RPMI7951 (cell line): ENCODE data around the gene HSF5. TPM values are rescaled to one million over a fixed set of nuclear protein-coding genes. Genes with fewer than 3 reads are reported as not detected.
A peak's percentile ranks its signal among the peaks of the same experiment; 100 is the strongest.

Experiments
- DNase-seq: peaks from one replicate; pipeline ENCODE4 v3.0.0-alpha.2; 2012; ENCODE audit warnings: low read depth
- total RNA-seq: library from RNA; depleted of rRNA; stranded (reverse); fragments of >200 nt; shearing (Covaris generic); gene quantifications from 2 replicates; pipeline ENCODE4 v1.2.3, GENCODE V29; 2014; rRNA removed

Gene HSF5, protein sequence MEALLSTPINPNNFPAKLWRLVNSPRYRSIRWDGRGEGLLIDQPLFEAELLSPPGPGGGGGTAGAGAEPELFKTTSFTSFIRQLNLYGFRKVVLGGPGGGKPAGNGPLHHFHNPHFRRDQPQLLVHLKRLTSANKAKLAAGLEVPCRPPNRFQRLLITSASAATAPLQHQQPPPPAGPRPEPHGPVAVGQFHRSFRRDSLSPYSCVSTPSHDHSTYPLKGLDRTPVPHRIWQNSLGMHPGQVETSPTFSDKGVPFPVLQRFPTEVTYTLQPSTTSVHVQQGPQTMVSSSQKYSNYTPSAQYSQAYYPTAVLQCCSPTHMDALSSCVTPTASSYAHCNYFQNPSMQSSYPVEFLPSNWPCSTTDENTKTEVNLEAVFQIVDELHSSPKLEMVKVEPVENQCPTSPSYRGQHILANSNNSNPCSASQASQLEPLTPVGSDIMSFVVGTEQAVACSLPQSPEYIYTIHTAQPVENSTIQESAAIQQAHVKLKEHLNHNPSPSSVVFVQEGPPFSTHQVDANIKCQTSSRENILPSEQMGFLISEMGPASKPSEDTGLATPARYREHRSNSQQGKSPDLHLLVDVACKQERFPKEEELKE
- total RNA-seq, result not detected in 2 replicates

DNA sequence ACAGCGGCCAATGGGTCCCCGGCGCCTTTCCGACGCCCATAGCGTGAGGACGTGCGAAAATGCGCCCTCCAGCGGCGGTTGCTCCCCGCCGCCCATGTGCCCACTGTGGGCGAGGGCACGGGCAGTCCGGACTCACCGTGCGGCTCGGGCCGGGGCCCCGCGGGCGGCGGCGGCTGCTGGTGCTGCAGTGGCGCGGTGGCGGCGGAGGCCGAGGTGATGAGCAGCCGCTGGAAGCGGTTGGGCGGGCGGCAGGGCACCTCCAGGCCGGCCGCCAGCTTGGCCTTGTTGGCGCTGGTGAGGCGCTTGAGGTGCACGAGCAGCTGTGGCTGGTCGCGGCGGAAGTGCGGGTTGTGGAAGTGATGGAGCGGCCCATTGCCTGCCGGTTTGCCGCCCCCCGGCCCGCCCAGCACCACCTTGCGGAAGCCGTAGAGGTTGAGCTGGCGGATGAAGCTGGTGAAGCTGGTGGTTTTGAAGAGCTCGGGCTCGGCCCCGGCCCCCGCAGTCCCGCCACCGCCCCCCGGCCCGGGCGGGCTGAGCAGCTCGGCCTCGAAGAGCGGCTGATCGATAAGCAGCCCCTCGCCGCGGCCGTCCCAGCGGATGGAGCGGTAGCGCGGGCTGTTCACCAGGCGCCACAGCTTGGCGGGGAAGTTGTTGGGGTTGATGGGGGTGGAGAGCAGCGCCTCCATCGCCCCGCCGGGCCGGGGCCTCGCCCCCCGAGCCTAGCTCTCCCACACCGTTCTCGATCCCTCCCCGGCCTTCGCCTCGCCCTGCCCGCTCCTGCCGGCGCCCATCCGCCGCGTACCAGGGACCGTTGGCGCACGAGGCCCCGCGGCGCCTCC is at the start of gene HSF5:
TSS of gene HSF5 (minus strand) at position 820 of the 839 bp plus-strand sequence. CDS start at position 686, 134 bp downstream.
- no peak for DNase-seq

DNA sequence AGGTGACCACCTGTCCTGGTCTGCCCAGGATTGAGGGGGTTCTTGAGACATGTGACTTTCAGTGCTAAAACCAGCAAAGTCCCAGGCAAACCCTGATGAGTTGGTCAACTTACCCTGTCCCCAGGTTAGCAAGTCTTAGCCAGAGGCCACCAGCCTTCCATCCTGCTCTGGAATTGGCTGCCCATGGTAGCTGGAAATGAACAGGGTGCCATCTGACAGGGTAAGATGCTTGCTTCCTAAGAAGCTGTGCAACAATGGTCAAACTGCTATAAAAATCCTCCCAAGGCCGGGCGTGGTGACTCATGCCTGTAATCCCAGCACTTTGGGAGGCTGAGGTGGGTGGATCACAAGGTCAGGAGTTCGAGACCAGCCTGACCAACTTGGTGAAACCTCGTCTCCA is 49.1 kb upstream of the HSF5 start:
- no peak for DNase-seq

DNA sequence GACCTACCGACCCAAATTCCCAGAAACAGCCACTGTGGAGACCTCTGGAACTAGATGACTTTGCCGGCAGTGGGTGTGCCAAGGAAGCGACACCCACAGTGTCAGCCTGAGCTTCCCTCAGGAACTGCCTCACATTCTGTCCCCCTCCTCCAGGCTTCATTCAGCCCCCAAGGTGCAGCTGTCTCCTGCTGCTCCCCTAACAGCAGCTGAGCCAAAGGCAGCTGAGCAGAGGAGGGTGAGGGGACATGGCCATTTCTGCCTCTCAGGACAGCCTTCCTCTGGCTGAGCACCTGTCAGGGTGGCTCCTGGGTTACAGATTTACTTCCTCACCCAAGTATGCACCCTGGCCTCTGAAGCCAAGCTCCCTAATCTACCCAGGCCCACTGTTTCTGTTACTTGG is 48.3 kb upstream of the HSF5 start:
- DNase-seq, result no peak

- peak; percentile 85 for DNase-seq
Measured at GRCh38 chr17:58535431-58535830, 47.2 kb upstream of the HSF5 start.

DNA sequence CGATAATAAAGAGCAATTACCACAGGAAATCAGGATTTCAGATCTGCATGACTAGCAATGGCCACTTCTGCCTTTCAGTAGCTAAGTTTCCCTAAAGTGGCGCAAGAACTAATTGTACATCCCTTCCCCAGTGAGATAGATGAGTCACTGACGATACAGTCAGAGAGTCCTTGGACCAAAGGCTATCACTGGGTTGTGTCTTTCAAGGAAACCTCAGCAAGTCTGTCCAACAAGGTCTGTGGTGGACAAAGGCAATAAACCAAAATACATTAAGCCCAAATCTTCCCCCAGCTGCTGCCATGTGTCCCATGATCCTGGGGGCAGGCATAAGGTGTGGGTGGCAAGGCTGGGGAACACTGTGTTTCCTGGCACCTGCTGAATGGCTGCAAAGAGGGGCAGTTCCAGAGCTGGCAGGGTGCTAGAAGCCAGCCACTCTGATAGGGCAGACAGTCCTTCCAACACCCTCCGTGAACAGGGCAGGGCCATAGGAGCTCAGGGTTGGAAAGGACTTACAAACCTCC is 46.8 kb upstream of the HSF5 start:
- DNase-seq, result peak; percentile 83

GRCh38 chr17:58534331-58534730 is 46.1 kb upstream of the HSF5 start:
- no peak for DNase-seq

GRCh38 chr17:58533616-58534188 is 45.5 kb upstream of the HSF5 start:
- DNase-seq, result no peak

DNA sequence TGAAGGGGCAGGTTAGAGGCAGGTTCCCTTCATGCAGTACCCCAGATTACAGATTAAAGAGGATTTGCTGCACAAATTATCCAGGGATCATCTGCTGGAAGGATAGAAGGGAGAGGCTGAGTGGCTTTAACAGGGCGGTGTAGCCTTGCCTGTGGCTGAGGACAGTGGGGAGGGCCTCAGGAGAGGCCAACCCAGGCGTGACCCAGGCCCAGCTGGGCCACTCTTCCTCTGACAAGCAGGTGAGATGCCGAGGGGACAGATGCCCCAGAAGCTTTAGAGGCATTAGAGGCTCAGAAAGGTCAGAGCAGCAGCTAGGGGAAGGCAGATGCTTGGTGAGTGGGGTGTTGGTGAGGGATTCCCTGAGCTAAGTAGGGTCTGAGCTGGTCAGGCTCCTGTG is 44.3 kb upstream of the HSF5 start:
- no peak for DNase-seq

GRCh38 chr17:58531661-58532554 is 43.7 kb upstream of the HSF5 start:
- peak; percentile 56 for DNase-seq

- DNase-seq, result no peak
Measured at GRCh38 chr17:58531122-58531521, 42.9 kb upstream of the HSF5 start.

DNA sequence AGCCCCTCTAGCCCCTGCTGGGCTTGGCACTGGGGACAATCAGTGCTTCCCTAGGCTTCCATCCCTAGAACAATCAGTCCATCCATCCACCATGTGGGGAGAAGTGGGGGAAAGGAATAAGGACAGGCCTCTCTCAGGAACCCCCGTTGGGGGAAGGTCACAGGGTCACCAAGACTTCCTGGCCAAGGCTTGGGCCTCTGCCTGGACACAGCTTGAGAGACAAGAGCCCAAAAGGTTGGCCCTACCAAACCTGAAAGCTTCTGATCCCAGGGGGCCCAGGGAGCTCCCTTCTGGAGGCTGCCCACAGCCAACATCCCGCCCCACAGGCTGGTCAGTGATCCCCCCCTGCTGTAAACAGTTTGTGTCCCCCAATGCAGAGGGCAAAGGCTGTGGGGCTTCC is 42.4 kb upstream of the HSF5 start:
- no peak for DNase-seq

DNA sequence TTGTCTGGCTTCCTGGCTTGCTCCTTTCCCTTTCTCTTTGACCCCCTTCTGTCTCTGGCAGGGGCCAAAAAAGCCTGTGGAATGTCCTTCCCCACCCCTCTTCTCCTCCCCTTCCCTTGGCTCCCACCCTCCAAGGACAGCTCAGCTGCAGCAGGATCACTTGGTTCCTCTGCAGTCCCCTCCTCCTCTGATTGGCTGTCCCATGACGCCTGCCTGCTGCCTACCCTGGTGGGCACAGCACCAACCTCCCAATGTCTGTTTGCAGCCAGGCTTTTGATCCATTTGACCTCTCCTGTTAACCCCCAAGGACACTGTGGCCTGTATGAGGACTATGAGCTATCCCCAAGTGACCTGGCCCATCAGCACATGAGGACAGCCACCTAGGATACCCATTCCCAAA is 41.1 kb upstream of the HSF5 start:
- no peak for DNase-seq

GRCh38 chr17:58528443-58528842 is 40.2 kb upstream of the HSF5 start:
- no peak for DNase-seq

- DNase-seq, result peak; percentile 71
Measured at GRCh38 chr17:58527949-58528348, 39.7 kb upstream of the HSF5 start.

DNA sequence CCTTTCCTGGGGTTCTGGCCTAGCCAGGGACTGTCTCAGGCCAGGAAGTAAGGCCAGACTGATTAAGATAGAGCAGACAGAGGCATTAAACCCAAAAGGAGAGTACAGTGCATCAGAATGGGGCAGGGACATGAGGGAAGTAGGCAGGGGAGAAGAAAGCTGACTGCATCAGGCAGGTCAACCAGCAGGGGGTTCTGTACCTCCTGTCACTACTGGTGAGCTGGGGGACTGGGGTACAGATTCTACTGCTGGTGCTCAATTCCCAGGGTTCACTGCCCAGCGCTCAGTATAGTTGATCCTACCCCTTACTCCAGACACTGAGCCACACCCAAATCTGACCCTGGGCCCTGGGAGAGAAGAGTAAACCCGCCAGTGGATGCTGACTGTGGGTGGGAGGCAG is 39.1 kb upstream of the HSF5 start:
- DNase-seq, result no peak

GRCh38 chr17:58525239-58525638 is 37.0 kb upstream of the HSF5 start:
- DNase-seq, result peak; percentile 85

GRCh38 chr17:58521680-58522079 is 33.5 kb upstream of the HSF5 start:
- no peak for DNase-seq

- no peak for DNase-seq
Measured at GRCh38 chr17:58520843-58521430, 32.7 kb upstream of the HSF5 start.

- DNase-seq, result peak; percentile 99
Measured at GRCh38 chr17:58517928-58518609, 29.9 kb upstream of the HSF5 start.

GRCh38 chr17:58517378-58517927 is 29.2 kb upstream of the HSF5 start:
- DNase-seq, result no peak
